Activated B cell treated with CpG ODN at 0.5 μM for 24 hours (primary cell): ENCODE measurements around the gene ADGRA1. TPM values are rescaled to one million over a fixed set of nuclear protein-coding genes. Genes with fewer than 3 reads are reported as not detected.
"Not testable (repeated sequence)": the region's sequence is repeated elsewhere in the genome, so short reads cannot be mapped to it uniquely, and the experiment has no call there.

Experiments used
- ATAC-seq: fragments of 200-7000 bp; cut with Tn5 transposase; one replicate; pipeline ENCODE4 v1.10.0; 2021; ENCODE audit warnings: low read depth, mild to moderate bottlenecking, moderate library complexity
- CTCF ChIA-PET: fragments of 350-600 bp; sonication (Branson Sonifier 250); formaldehyde crosslinking; loops from one replicate; lab custom pipeline; 2021; ENCODE audit warnings: antibody characterized with exemption; lab: Charles Lee
- POLR2A ChIA-PET: fragments of 350-600 bp; sonication (Branson Sonifier 250); formaldehyde crosslinking; loops from one replicate; lab custom pipeline; 2021; ENCODE audit warnings: antibody characterized with exemption; lab: Charles Lee
- DNase-seq: peaks from one replicate; pipeline ENCODE4 v3.0.0; 2022
- H3K27ac Mint-ChIP-seq: one replicate; pipeline ENCODE4 v1.8.0; 2020; ENCODE audit warnings: mixed read lengths
- H3K27me3 Mint-ChIP-seq: one replicate; pipeline ENCODE4 v1.8.0; 2021; ENCODE audit warnings: mixed read lengths
- H3K36me3 Mint-ChIP-seq: one replicate; pipeline ENCODE4 v1.8.0; 2021; ENCODE audit warnings: low read depth, mixed read lengths
- H3K4me1 Mint-ChIP-seq: one replicate; pipeline ENCODE4 v1.8.0; 2021; ENCODE audit warnings: mixed read lengths
- H3K4me3 Mint-ChIP-seq: one replicate; pipeline ENCODE4 v1.8.0; 2020; ENCODE audit warnings: mild to moderate bottlenecking, mixed read lengths
- H3K9me3 Mint-ChIP-seq: one replicate; pipeline ENCODE4 v1.8.0; 2020; ENCODE audit warnings: mixed read lengths
- CTCF ChIP-seq: fragments of 200-600 bp; IDR thresholded peaks from one replicate; pipeline ENCODE4 v1.8.0; 2022; ENCODE audit warnings: antibody characterized with exemption, mild to moderate bottlenecking
- intact Hi-C: fragments of 100-400 bp; cut with micrococcal nuclease; formaldehyde crosslinking; loops from one replicate; pipeline ENCODE4 v1.15.1; 2024
- total RNA-seq: library from RNA; stranded (reverse); gene quantifications from 2 replicates; pipeline ENCODE4 v1.2.3, GENCODE V29; 2022

The ADGRA1 gene
- total RNA-seq, 1 donor from 2014 or later: not detected

GRCh38 chr10:133169173-133169947 is 81.6 kb downstream of the ADGRA1 start:
- TF ChIP-seq CTCF: no peak
- Mint-ChIP-seq H3K27me3 (peaks cover 14% of the 10 kb centered on the region), H3K9me3 (no peaks in the 10 kb centered on the region), H3K27ac (no peak overlapping the region), H3K4me3 (no peak overlapping the region), H3K4me1 (peaks cover 6% of the 10 kb centered on the region), H3K36me3 (no peaks in the 10 kb centered on the region)
- intact Hi-C loops: no loop called here
- ATAC-seq: no peak
- no peak for DNase-seq
- CTCF ChIA-PET: no interaction called here
- POLR2A ChIA-PET: no interaction called here

DNA sequence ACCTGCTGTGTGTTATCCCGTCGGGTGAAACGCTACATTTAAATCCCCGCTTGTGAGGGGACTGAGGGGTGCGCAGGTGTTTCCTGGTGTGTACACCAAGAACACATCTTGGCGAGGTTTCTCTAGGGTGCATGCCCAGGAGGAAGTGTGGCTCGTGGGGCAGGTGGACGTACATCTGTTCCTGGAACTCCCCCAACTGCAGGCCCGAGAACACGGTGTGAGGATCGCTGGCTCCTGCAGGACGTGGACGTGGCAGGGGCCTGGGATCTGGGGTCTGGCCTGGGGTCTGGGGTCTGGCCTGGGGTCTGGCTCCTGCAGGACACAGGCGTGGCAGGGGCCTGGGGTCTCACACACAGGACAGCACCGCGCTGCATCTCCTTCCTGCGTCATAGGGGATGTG is 82.4 kb downstream of the ADGRA1 start:
- peaks cover 6% of the 10 kb centered on the region for H3K4me1 Mint-ChIP-seq
- H3K9me3 Mint-ChIP-seq: no peaks in the 10 kb centered on the region
- POLR2A ChIA-PET: no interaction called here
- no peaks in the 10 kb centered on the region for H3K36me3 Mint-ChIP-seq
- DNase-seq (no peak), ATAC-seq (no peak)
- intact Hi-C loops: no loop called here
- no peak overlapping the region for H3K27ac Mint-ChIP-seq
- TF ChIP-seq CTCF: no peak
- no peak overlapping the region for H3K4me3 Mint-ChIP-seq
- peaks cover 16% of the 10 kb centered on the region for H3K27me3 Mint-ChIP-seq
- CTCF ChIA-PET: no interaction called here

DNA sequence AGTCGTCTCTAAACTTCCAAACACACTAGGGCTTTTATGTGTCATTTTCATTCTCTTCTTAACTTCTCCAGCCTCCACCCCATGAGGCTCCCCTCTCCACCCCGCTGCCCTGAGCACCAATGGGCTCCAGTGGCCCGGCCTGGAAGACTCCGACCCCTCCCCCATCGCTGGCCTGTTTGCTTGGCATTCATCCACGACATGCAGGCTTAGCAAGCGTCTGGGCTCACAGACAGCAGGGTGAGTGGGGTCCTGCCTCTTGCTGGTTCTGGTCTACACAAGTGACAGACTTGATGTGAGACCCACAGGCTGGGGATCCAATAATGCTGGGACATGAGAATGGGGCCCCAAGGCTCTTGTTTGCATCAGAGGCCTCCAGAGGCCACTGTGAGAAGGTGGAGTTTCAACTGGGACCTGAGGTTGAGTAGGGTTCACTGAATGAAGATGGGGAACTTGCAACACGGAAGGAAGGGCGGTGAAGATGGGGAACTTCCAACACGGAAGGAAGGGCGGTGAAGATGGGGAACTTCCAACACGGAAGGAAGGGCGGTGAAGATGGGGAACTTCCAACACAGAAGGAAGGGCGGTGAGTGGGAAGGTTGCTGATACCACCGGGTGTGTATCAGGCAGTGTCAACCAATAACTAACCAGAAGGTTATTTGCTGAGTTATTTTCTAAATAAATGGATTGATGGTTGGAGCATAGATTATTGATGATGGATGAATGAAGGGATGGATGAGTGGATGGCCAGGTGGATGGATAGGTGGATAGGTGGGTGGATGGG is 86.3 kb downstream of the ADGRA1 start:
- Mint-ChIP-seq H3K27ac (no peak overlapping the region), H3K27me3 (peaks cover 10% of the 10 kb centered on the region), H3K4me1 (peaks cover 6% of the 10 kb centered on the region), H3K9me3 (peaks cover 6% of the 10 kb centered on the region), H3K36me3 (no peaks in the 10 kb centered on the region), H3K4me3 (no peak overlapping the region)
- ChIA-PET CTCF (no interaction called here), POLR2A (no interaction called here)
- no peak for ATAC-seq
- TF ChIP-seq CTCF: no peak
- intact Hi-C loops: no loop called here
- DNase-seq: no peak

DNA sequence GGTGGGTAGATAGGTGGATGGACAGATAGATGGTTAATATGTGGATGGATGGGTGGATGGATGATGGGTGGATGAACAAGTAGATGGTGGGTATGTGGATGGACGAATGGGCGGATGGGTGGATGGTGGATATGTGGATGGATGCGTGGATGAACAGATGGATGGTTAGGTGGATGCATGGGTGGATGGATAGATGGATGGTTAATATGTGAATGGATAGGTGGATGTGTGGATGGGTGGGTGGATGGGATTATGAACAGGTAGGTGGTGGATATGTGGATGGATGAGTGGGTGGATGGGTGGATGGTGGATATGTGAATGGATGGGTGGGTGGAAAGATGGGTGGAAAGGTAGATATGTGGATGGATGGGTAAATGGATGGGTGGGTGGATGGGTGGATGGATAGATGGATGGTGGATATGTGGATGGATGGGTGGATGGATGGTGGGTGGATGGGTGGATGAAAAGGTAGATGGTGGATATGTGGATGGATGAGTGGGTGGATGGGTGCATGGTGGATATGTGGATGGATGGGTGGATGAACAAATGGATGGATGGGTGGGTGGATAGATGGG is 87.1 kb downstream of the ADGRA1 start:
- H3K27me3 Mint-ChIP-seq: peaks cover 10% of the 10 kb centered on the region
- no peak for TF ChIP-seq CTCF
- no peak overlapping the region for H3K27ac Mint-ChIP-seq
- H3K4me1 Mint-ChIP-seq: peaks cover 6% of the 10 kb centered on the region
- H3K36me3 Mint-ChIP-seq: no peaks in the 10 kb centered on the region
- no peak for ATAC-seq
- H3K4me3 Mint-ChIP-seq: no peak overlapping the region
- CTCF ChIA-PET: no interaction called here
- POLR2A ChIA-PET: no interaction called here
- H3K9me3 Mint-ChIP-seq: peaks cover 6% of the 10 kb centered on the region
- intact Hi-C loops: no loop called here
- DNase-seq: no peak

DNA sequence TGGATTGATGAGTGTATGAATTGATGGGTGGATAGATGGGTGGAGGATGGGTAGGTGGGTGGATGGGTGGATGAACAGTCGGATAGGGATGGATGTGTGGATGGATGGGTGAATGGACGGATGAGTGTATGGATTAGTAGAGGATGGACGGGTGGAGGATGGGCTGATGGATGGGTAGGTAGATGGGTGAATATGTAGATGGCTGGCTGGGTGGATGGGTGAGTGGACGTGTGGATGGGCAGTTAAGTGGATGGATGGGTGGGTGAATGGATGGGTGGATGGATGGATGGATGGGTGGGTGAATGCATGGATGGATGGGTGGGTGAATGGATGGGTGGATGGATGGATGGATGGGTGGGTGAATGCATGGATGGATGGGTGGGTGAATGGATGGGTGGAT is 87.9 kb downstream of the ADGRA1 start:
- H3K9me3 Mint-ChIP-seq, POLR2A ChIA-PET: not testable (repeated sequence)

More for the DNA sequence above, 87.9 kb downstream of the ADGRA1 start:
- ATAC-seq, DNase-seq, H3K4me3 Mint-ChIP-seq, H3K27ac Mint-ChIP-seq, H3K4me1 Mint-ChIP-seq, intact Hi-C loops, CTCF ChIA-PET, H3K36me3 Mint-ChIP-seq: not testable (repeated sequence)
- peaks cover 12% of the 10 kb centered on the region for H3K27me3 Mint-ChIP-seq
